Measurements from ENCODE around the gene PIGT.

The PIGT gene

DNA sequence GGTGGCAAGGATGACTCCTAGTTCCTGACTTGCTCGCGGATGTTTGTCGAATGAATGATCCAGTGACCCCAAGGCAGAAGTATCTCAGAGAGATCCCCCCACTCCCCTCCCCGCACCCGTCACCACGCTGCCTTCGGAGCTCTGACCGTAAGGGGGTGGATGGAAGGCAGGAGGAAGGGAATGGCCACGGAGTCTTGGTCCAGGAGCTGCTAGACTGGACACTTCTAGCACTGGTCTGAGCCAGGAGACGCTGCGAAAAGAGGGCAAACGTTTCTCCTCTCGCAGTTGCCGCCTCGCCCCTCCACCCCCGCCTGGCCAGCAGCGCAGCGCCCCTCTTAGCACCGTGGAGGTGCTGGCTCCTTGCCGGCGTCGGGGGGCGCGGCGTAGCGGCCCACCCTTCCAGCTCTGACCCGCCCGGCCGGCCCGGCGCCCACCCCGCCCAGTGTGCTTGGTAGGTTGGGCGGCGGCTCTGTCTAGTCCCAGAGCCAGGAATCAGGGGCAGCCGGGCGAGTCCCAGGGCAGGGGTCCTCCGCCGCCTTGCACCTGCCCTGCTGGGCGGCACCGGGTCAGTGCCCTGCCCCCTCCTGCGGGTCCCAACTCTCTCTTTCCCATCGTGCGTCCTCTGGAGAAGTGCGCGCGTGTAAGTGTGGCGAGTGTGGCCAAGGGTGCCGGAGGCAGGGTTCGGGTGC is 10.2 kb upstream of the PIGT start:
- H3K27me3 ChIP-seq, result peaks cover 31 to 67% (median 55%) of the 10 kb centered on the region in 11 experiments
- peak overlapping the region in 10 of 11 experiments; percentile 45 to 86 (median 61); a peak in 18 of 22 replicates for H3K9ac ChIP-seq
- no peak for TF ChIP-seq Cebpa-rat (IDR thresholded peaks at IDR 0.05)
- peaks cover 0 to 31% (median 0%) of the 10 kb centered on the region in 11 experiments; a peak in 5 of 22 replicates for H4K20me1 ChIP-seq
- H3K36me3 ChIP-seq, result peaks cover 0 to 23% (median 5%) of the 10 kb centered on the region in 11 experiments; a peak in 12 of 22 replicates
- H3K4me3 ChIP-seq, result peak overlapping the region; percentile 60 to 80 (median 66)
- H3K4me2 ChIP-seq, result peak overlapping the region; percentile 88 to 99 (median 95)
- H3K27ac ChIP-seq, result peak overlapping the region in 4 of 11 experiments; percentile 17 to 79 (median 30); a peak in 7 of 22 replicates
- H3K4me1 ChIP-seq, result peaks cover 21 to 47% (median 40%) of the 10 kb centered on the region in 10 experiments
- peaks cover 18 to 39% (median 27%) of the 10 kb centered on the region in 11 experiments for H3K9me3 ChIP-seq (replicated peaks in 1 of 11)

GRCh38 chr20:45406260-45407066 is 9.5 kb upstream of the PIGT start:
- peak overlapping the region; percentile 88 to 99 (median 95) for H3K4me2 ChIP-seq
- H3K4me3 ChIP-seq, result peak overlapping the region; percentile 60 to 80 (median 66)
- no peak for TF ChIP-seq Cebpa-rat (IDR thresholded peaks at IDR 0.05)
- H3K36me3 ChIP-seq, result peaks cover 0 to 20% (median 0%) of the 10 kb centered on the region in 11 experiments; a peak in 9 of 22 replicates
- H3K4me1 ChIP-seq, result peaks cover 21 to 47% (median 40%) of the 10 kb centered on the region in 10 experiments
- peak overlapping the region in 8 of 11 experiments; percentile 17 to 79 (median 43); a peak in 14 of 22 replicates for H3K27ac ChIP-seq
- H3K9ac ChIP-seq, result peak overlapping the region; percentile 6 to 86 (median 60); a peak in 19 of 22 replicates
- peaks cover 31 to 67% (median 55%) of the 10 kb centered on the region in 11 experiments for H3K27me3 ChIP-seq
- peaks cover 0 to 31% (median 0%) of the 10 kb centered on the region in 11 experiments; a peak in 5 of 22 replicates for H4K20me1 ChIP-seq
- peaks cover 11 to 32% (median 20%) of the 10 kb centered on the region in 11 experiments for H3K9me3 ChIP-seq (replicated peaks in 1 of 11)

- Histone ChIP-seq H3K36me3 (peaks cover 0 to 17% (median 0%) of the 10 kb centered on the region in 11 experiments; a peak in 4 of 22 replicates), H3K9me3 (replicated peaks in 1 of 11) (peaks cover 3 to 24% (median 12%) of the 10 kb centered on the region in 11 experiments; a peak in 21 of 22 replicates), H3K4me3 (peak overlapping the region; percentile 60 to 80 (median 66); a peak in 17 of 20 replicates), H3K9ac (peak overlapping the region in 6 of 11 experiments; percentile 55 to 86 (median 64); a peak in 7 of 22 replicates), H3K27me3 (peaks cover 31 to 67% (median 55%) of the 10 kb centered on the region in 11 experiments), H3K4me2 (peak overlapping the region; percentile 88 to 99 (median 95)), H3K27ac (peak overlapping the region in 4 of 11 experiments; percentile 25 to 79 (median 51); a peak in 6 of 22 replicates), H4K20me1 (peaks cover 0 to 31% (median 0%) of the 10 kb centered on the region in 11 experiments; a peak in 5 of 22 replicates), H3K4me1 (peaks cover 21 to 47% (median 40%) of the 10 kb centered on the region in 10 experiments)
- no peak for TF ChIP-seq Cebpa-rat (IDR thresholded peaks at IDR 0.05)
Observed at GRCh38 chr20:45407067-45407745, 8.7 kb upstream of the PIGT start.

DNA sequence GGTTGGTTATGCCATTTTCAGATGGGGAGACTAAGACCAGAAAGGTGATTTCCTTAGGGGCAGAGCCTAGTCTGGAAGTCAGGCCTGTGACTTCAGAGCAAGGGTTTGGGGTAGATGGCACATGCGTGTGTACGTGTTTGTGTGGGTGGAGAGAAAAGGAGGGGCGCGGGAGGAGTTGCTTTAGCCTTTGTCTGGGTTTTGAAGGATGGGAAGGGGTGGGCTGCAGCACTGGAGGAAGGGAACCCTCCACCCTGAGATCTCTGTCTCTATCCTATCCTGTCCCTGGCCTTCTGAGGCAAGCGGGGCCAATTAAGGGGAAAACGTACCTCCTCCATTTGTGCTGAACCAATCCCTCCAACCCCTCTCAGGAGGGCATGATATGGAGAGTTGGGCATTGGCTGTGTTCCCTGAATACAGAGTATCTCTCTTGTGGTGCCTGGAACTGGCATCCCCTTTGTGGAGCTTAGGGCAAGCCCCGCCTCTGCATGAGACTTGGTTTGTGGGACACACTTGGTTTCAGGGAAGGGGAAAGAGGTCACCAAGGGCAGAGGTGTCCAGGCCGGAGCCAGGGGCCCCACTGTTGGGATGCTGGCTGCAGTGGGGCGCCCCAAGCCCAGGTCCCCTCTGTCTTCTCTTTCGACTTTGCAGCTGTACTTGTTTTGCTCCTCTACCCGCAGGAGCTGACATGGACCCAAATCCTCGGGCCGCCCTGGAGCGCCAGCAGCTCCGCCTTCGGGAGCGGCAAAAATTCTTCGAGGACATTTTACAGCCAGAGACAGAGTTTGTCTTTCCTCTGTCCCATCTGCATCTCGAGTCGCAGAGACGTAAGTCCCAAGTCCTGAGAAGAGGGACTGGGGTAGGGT is 7.9 kb upstream of the PIGT start, which contains the start of gene DBNDD2:
TSS of gene DBNDD2 (plus strand) at position 507 of the 863 bp plus-strand sequence. CDS start at position 686, 179 bp downstream.
- TF ChIP-seq Cebpa-rat (IDR thresholded peaks at IDR 0.05), result no peak
- peak within 1 kb of the TSS in 2 of 11 experiments; percentile 82 to 86; a peak in 3 of 22 replicates for H3K9ac ChIP-seq
- peaks cover 0 to 17% (median 0%) of the 10 kb centered on the region in 11 experiments; a peak in 4 of 22 replicates for H3K36me3 ChIP-seq
- peak within 1 kb of the TSS in 2 of 11 experiments; percentile 5 to 34; a peak in 2 of 22 replicates for H3K27ac ChIP-seq
- peaks cover 21 to 47% (median 40%) of the 10 kb centered on the region in 10 experiments for H3K4me1 ChIP-seq
- H3K9me3 ChIP-seq (replicated peaks in 1 of 11), result peaks cover 0 to 16% (median 4%) of the 10 kb centered on the region in 11 experiments; a peak in 11 of 22 replicates
- peak within 1 kb of the TSS in 4 of 10 experiments; percentile 65 to 80 (median 74); a peak in 8 of 20 replicates for H3K4me3 ChIP-seq
- peaks cover 31 to 67% (median 54%) of the 10 kb centered on the region in 11 experiments for H3K27me3 ChIP-seq
- peak within 1 kb of the TSS; percentile 88 to 99 (median 95); a peak in 20 of 22 replicates for H3K4me2 ChIP-seq
- peaks cover 0 to 31% (median 0%) of the 10 kb centered on the region in 11 experiments; a peak in 5 of 22 replicates for H4K20me1 ChIP-seq

- Histone ChIP-seq H3K9ac (no peak overlapping the region), H3K4me2 (peak overlapping the region in 10 of 11 experiments; percentile 25 to 99 (median 77); a peak in 18 of 22 replicates), H3K27me3 (peaks cover 31 to 60% (median 49%) of the 10 kb centered on the region in 11 experiments), H3K36me3 (peaks cover 0 to 17% (median 0%) of the 10 kb centered on the region in 11 experiments; a peak in 4 of 22 replicates), H4K20me1 (peaks cover 0 to 31% (median 0%) of the 10 kb centered on the region in 11 experiments; a peak in 5 of 22 replicates), H3K4me1 (peaks cover 21 to 47% (median 40%) of the 10 kb centered on the region in 10 experiments), H3K27ac (peak overlapping the region in 2 of 11 experiments; percentile 5 to 34; a peak in 2 of 22 replicates), H3K4me3 (no peak overlapping the region), H3K9me3 (replicated peaks in 1 of 11) (peaks cover 0 to 9% (median 0%) of the 10 kb centered on the region in 11 experiments; a peak in 2 of 22 replicates)
- no peak for TF ChIP-seq Cebpa-rat (IDR thresholded peaks at IDR 0.05)
Observed at GRCh38 chr20:45408646-45409213, 7.2 kb upstream of the PIGT start.

DNA sequence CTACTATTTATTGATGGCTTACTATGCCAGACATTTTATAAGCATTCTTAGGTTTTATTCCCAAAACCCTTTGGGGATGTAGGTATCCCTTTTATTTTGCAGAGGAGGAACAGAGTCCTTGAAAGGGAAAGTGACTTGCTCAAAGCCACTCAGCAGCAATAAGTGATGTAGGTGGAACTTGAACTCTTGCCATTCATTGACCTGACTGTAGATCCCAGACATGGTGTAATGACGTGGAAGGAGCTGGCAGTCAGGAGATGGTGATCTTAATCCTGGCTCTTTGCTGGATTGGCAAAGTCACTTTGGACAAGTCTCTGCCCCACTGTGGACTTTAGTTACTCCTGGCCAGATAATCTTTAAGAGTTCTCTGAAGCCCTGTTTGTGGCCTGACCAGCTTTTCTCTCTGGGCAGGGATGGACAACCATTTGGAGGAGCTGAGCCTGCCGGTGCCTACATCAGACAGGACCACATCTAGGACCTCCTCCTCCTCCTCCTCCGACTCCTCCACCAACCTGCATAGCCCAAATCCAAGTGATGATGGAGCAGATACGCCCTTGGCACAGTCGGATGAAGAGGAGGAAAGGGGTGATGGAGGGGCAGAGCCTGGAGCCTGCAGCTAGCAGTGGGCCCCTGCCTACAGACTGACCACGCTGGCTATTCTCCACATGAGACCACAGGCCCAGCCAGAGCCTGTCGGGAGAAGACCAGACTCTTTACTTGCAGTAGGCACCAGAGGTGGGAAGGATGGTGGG is 6.2 kb upstream of the PIGT start:
- no peak overlapping the region for H3K9ac ChIP-seq
- peaks cover 0 to 31% (median 0%) of the 10 kb centered on the region in 11 experiments; a peak in 5 of 22 replicates for H4K20me1 ChIP-seq
- H3K4me2 ChIP-seq, result peak overlapping the region in 3 of 11 experiments; percentile 95 to 97 (median 95); a peak in 6 of 22 replicates
- TF ChIP-seq Cebpa-rat (IDR thresholded peaks at IDR 0.05), result no peak
- peaks cover 0 to 17% (median 0%) of the 10 kb centered on the region in 11 experiments; a peak in 4 of 22 replicates for H3K36me3 ChIP-seq
- H3K9me3 ChIP-seq (replicated peaks in 1 of 11), result peaks cover 0 to 5% (median 0%) of the 10 kb centered on the region in 11 experiments; a peak in 2 of 22 replicates
- H3K4me3 ChIP-seq, result no peak overlapping the region
- H3K27me3 ChIP-seq, result peaks cover 25 to 50% (median 39%) of the 10 kb centered on the region in 11 experiments
- no peak overlapping the region for H3K27ac ChIP-seq
- H3K4me1 ChIP-seq, result peaks cover 21 to 47% (median 41%) of the 10 kb centered on the region in 10 experiments

Data from BLaER1 treated with 17β-estradiol and CSF1 and Interleukin-3, amounts not matched to agents 10 nM and 100 nM (cell line).